Natural killer cell (primary cell): ENCODE results near the gene CPZ. TPM values are rescaled to one million over a fixed set of nuclear protein-coding genes. Genes with fewer than 3 reads are reported as not detected.
"Not testable (repeated sequence)": the region's sequence is repeated elsewhere in the genome, so short reads cannot be mapped to it uniquely, and the experiment has no call there.

ENCODE experiments used
- ATAC-seq, 3 donors: fragments of 150-1000 bp in 2 of 3; fragments of 200-7000 bp in 1 of 3; cut with Tn5 transposase; 1 replicate in 1 of 3; 2 replicates in 2 of 3; pipeline ENCODE4 v1.10.0; 2021; ENCODE audit warnings: mild to moderate bottlenecking in 2 of 3, moderate library complexity in 2 of 3
- DNase-seq, 2 donors: peaks; one replicate each; pipeline versions ENCODE4 v3.0.0 to v3.0.0-alpha.2; 2013 to 2021; ENCODE audit warnings: mixed read lengths in 1 of 2
- H3K27ac ChIP-seq: one replicate; pipeline ENCODE4 v1.5.1; 2013; ENCODE audit warnings: mild to moderate bottlenecking, low read length
- H3K27me3 ChIP-seq: one replicate; pipeline ENCODE4 v1.6.1; 2013; ENCODE audit warnings: low read length; ENCODE audit not compliant: control insufficient read depth, insufficient read depth
- H3K36me3 ChIP-seq: one replicate; pipeline ENCODE4 v1.6.1; 2013; ENCODE audit warnings: low read length; ENCODE audit not compliant: control insufficient read depth, insufficient read depth
- H3K4me1 ChIP-seq: one replicate; pipeline ENCODE4 v1.6.1; 2013; ENCODE audit warnings: low read length; ENCODE audit not compliant: control insufficient read depth, insufficient read depth
- H3K4me3 ChIP-seq: one replicate; pipeline ENCODE4 v1.5.1; 2013; ENCODE audit warnings: low read length
- H3K9me3 ChIP-seq: one replicate; pipeline ENCODE4 v1.6.1; 2013; ENCODE audit warnings: low read length; ENCODE audit not compliant: control insufficient read depth, insufficient read depth
- H3K27ac Mint-ChIP-seq, 2 donors: one replicate each; pipeline ENCODE4 v1.8.0; 2022; ENCODE audit warnings: mild to moderate bottlenecking in 2 of 2, mixed read lengths in 2 of 2, moderate library complexity in 1 of 2
- H3K27me3 Mint-ChIP-seq, 2 donors: one replicate each; pipeline ENCODE4 v1.8.0; 2022; ENCODE audit warnings: low read depth in 2 of 2, mixed read lengths in 2 of 2
- H3K36me3 Mint-ChIP-seq: one replicate; pipeline ENCODE4 v1.8.0; 2022; ENCODE audit warnings: mixed read lengths
- H3K4me1 Mint-ChIP-seq, 2 donors: one replicate each; pipeline ENCODE4 v1.8.0; 2022; ENCODE audit warnings: mixed read lengths in 2 of 2
- H3K4me3 Mint-ChIP-seq: one replicate; pipeline ENCODE4 v1.8.0; 2022; ENCODE audit warnings: mild to moderate bottlenecking, moderate library complexity, mixed read lengths
- H3K9me3 Mint-ChIP-seq, 2 donors: one replicate each; pipeline ENCODE4 v1.8.0; 2022; ENCODE audit warnings: mixed read lengths in 2 of 2
- WGBS: methylation state at CpG from one replicate; pipeline ENCODE4 v1.1.7; 2013; ENCODE audit warnings: missing lambda C conversion rate; ENCODE audit not compliant: insufficient coverage; 5-methylcytosine and 5-hydroxymethylcytosine counted together
- intact Hi-C: fragments of 100-400 bp; cut with micrococcal nuclease; formaldehyde crosslinking; loops from one replicate; pipeline ENCODE4 v1.14.2; 2022
- total RNA-seq, 4 donors: library from RNA; stranded (reverse); fragments of 120-200 nt in 1 of 4; gene quantifications; one replicate each; pipeline versions ENCODE4 v1.2.3 to v1.2.4, GENCODE V29; 2013 to 2022
- TF ChIP-seq, protein P1 (sequence below): fragments of 200-600 bp; IDR thresholded peaks from one replicate; pipeline ENCODE4 v1.8.0; 2022; ENCODE audit warnings: antibody characterized with exemption

The CPZ gene
- total RNA-seq, 3 donors from 2014 or later (not counting 1 experiment from before 2014, with no cell fraction given): not detected

DNA sequence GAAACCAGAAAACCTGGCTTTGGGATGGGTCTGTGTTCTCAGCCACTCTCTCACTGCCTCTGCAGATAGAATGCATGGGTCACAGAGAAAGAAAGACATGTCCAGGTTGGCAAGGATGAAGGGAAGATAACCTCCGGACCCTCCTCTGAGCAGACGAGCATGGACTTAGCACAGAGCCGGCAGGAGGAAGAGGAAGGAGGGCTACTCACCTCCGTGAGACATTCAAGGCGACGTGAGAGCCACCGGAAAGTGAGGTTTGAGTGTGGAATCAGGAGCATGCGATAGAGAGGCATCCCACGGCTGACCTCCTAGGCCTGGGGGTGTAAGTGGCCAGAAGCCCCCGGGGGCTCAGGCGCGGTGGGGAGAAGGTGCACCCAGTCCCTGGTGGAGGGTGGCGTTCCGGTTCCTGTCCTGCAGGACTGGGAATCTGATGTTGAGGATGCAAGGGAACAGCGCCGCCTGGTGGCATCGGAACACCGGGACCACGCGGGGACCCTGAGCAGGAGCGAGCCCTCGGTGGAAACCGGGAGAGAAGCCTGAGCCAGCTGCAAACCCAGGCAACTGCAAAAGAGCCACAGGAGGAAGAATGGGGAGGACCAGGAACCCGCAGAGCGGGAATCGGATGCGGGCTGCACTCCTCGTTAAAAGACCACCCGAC is 43.5 kb downstream of the CPZ start:
- H3K27me3 ChIP-seq, H3K36me3 ChIP-seq, H3K27ac Mint-ChIP-seq, H3K9me3 ChIP-seq, H3K4me1 ChIP-seq, DNase-seq, H3K9me3 Mint-ChIP-seq, H3K36me3 Mint-ChIP-seq, ATAC-seq, H3K4me3 ChIP-seq, H3K4me1 Mint-ChIP-seq, H3K27ac ChIP-seq, intact Hi-C loops, H3K4me3 Mint-ChIP-seq: not testable (repeated sequence)
- peaks cover 0 to 21% of the 10 kb centered on the region in 2 donors for H3K27me3 Mint-ChIP-seq
- no CpG with 5 or more reads among the region's 29 CpGs for WGBS

DNA sequence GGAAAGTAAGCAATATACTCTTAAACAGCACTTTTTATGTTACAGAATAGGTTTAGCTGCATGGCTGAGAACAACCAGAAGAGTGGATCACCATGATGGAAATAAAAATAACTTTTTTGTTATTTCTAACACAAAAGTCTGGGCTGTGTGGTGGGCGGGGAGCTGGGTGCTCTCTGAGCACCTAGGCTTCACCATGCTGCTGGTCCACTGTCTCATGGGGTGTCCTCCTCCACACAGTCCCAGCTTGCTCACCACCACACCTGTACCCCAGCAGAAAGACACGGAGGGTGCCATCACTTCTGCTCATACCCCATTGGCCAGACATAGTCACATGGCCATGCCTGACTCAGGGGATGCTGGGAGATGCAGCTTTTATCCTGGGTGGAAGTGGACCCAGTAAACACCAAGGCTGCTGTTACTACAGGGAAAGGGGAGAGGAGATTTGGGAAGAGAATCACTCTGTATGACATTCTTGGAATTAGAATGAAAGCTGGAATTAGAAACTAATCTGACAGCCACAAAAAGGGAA is 45.0 kb downstream of the CPZ start:
- no peaks in the 10 kb centered on the region for H3K9me3 ChIP-seq
- DNase-seq: no peak
- Mint-ChIP-seq H3K4me1 (no peaks in the 10 kb centered on the region), H3K27me3 (peaks cover 0 to 21% of the 10 kb centered on the region in 2 donors), H3K27ac (no peak overlapping the region), H3K9me3 (no peaks in the 10 kb centered on the region), H3K36me3 (no peaks in the 10 kb centered on the region), H3K4me3 (no peak overlapping the region)
- TF ChIP-seq, protein P1, sequence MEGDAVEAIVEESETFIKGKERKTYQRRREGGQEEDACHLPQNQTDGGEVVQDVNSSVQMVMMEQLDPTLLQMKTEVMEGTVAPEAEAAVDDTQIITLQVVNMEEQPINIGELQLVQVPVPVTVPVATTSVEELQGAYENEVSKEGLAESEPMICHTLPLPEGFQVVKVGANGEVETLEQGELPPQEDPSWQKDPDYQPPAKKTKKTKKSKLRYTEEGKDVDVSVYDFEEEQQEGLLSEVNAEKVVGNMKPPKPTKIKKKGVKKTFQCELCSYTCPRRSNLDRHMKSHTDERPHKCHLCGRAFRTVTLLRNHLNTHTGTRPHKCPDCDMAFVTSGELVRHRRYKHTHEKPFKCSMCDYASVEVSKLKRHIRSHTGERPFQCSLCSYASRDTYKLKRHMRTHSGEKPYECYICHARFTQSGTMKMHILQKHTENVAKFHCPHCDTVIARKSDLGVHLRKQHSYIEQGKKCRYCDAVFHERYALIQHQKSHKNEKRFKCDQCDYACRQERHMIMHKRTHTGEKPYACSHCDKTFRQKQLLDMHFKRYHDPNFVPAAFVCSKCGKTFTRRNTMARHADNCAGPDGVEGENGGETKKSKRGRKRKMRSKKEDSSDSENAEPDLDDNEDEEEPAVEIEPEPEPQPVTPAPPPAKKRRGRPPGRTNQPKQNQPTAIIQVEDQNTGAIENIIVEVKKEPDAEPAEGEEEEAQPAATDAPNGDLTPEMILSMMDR: no peak
- H3K4me3 ChIP-seq: no peak overlapping the region
- no peak for ATAC-seq
- 78% methylated on average over 2 of the region's 2 CpGs for WGBS
- intact Hi-C loops: no loop called here
- H3K36me3 ChIP-seq: no peaks in the 10 kb centered on the region
- H3K4me1 ChIP-seq: no peaks in the 10 kb centered on the region
- no peak overlapping the region for H3K27ac ChIP-seq
- H3K27me3 ChIP-seq: no peaks in the 10 kb centered on the region

DNA sequence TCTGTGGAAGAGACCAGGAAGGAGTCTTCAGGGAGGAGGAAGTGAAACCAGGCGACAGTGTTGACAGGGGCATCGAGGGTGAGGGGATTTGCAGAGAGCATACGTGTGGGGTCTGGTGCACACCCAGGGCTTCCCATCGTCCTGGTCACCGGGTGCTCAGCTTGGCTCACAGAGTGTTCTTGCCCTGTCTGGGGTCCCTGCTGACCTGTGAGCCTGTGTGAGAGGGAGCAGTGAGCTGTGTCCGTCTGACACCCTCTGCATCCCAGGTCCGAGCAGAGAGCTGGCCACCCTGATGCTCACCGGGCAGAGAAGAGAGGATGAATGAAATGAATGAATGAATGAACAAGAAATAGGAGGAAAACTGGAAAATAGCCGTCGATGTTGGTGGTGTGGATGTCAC is 46.5 kb downstream of the CPZ start:
- intact Hi-C loops: no loop called here
- H3K4me1 Mint-ChIP-seq: no peaks in the 10 kb centered on the region
- no peak for DNase-seq

More for the DNA sequence above, 46.5 kb downstream of the CPZ start:
- no peaks in the 10 kb centered on the region for H3K36me3 ChIP-seq
- Mint-ChIP-seq H3K4me3 (no peak overlapping the region), H3K27me3 (peaks cover 0 to 21% of the 10 kb centered on the region in 2 donors), H3K27ac (no peak overlapping the region), H3K36me3 (no peaks in the 10 kb centered on the region), H3K9me3 (no peaks in the 10 kb centered on the region)
- TF ChIP-seq, protein P1: no peak
- no peaks in the 10 kb centered on the region for H3K27me3 ChIP-seq
- no peak overlapping the region for H3K27ac ChIP-seq
- ATAC-seq: no peak
- WGBS: 68% methylated on average over 10 of the region's 10 CpGs
- no peaks in the 10 kb centered on the region for H3K9me3 ChIP-seq
- no peaks in the 10 kb centered on the region for H3K4me1 ChIP-seq
- H3K4me3 ChIP-seq: no peak overlapping the region
